GM21825 (cell line): ENCODE results near the gene EOGT.

Source experiments
- ATAC-seq: cut with Tn5 transposase; IDR thresholded peaks from one replicate; pipeline ENCODE4 v1.9.1; 2021; ENCODE audit warnings: mild to moderate bottlenecking, moderate library complexity; ENCODE audit not compliant: unreplicated experiment

The EOGT gene

GRCh38 chr3:69009559-69010410 lies 3.7 kb downstream of the EOGT start:
- no peak for ATAC-seq

- ATAC-seq: no peak
These were observed 4.5 kb downstream of the EOGT start for GRCh38 chr3:69008980-69009379.

- no peak for ATAC-seq
These were observed 7.5 kb downstream of the EOGT start for GRCh38 chr3:69005791-69006482.

- no peak for ATAC-seq
These were observed 8.3 kb downstream of the EOGT start for GRCh38 chr3:69005071-69005790.

- ATAC-seq: no peak
These were observed 9.3 kb downstream of the EOGT start for GRCh38 chr3:69004138-69004537.

GRCh38 chr3:68999605-69000004 lies 13.9 kb downstream of the EOGT start:
- ATAC-seq: no peak

- no peak for ATAC-seq
These were observed 14.3 kb downstream of the EOGT start for GRCh38 chr3:68999158-68999557.

GRCh38 chr3:68997887-68998286 lies 15.6 kb downstream of the EOGT start:
- ATAC-seq: no peak

- no peak for ATAC-seq
These were observed 17.0 kb downstream of the EOGT start for GRCh38 chr3:68996356-68996995.

- no peak for ATAC-seq
These were observed 24.7 kb downstream of the EOGT start for GRCh38 chr3:68988740-68989139.

- ATAC-seq: no peak
These were observed 26.2 kb downstream of the EOGT start for GRCh38 chr3:68987322-68987721.

- ATAC-seq: no peak
These were observed 26.8 kb downstream of the EOGT start for GRCh38 chr3:68986496-68987208.

- no peak for ATAC-seq
These were observed 28.2 kb downstream of the EOGT start for GRCh38 chr3:68985146-68985790.

- no peak for ATAC-seq
These were observed 29.4 kb downstream of the EOGT start for GRCh38 chr3:68984011-68984530.

GRCh38 chr3:68977486-68978167 lies 35.9 kb downstream of the EOGT start:
- no peak for ATAC-seq

- no peak for ATAC-seq
These were observed 38.8 kb downstream of the EOGT start for GRCh38 chr3:68974711-68975110.

- no peak for ATAC-seq
These were observed 39.8 kb downstream of the EOGT start for GRCh38 chr3:68973639-68974038.

- ATAC-seq: peak; percentile 54
These were observed 41.0 kb downstream of the EOGT start for GRCh38 chr3:68972358-68972979.

- no peak for ATAC-seq
These were observed 48.8 kb downstream of the EOGT start for GRCh38 chr3:68964694-68965093.
